Chondrocyte (in vitro differentiated cells): ENCODE measurements around the gene SUMO3. TPM values are rescaled to one million over a fixed set of nuclear protein-coding genes. Genes with fewer than 3 reads are reported as not detected.

Experiments used
- DNase-seq: peaks from one replicate; pipeline ENCODE4 v3.0.0; 2021; ENCODE audit warnings: mixed read lengths, low spot score
- H3K27ac Mint-ChIP-seq: one replicate; pipeline ENCODE4 v1.8.0; 2021; ENCODE audit warnings: mild to moderate bottlenecking, moderate library complexity, mixed read lengths; ENCODE audit not compliant: unreplicated experiment
- H3K27me3 Mint-ChIP-seq: 2 replicates; pipeline ENCODE4 v1.8.0; 2021; ENCODE audit warnings: low read depth, mixed read lengths
- H3K36me3 Mint-ChIP-seq: 2 replicates; pipeline ENCODE4 v1.8.0; 2021; ENCODE audit warnings: low read depth, mixed read lengths
- H3K4me1 Mint-ChIP-seq: 2 replicates; pipeline ENCODE4 v1.8.0; 2021; ENCODE audit warnings: low read depth, mild to moderate bottlenecking, mixed read lengths
- H3K4me3 Mint-ChIP-seq: one replicate; pipeline ENCODE4 v1.8.0; 2021; ENCODE audit warnings: mild to moderate bottlenecking, moderate library complexity, mixed read lengths; ENCODE audit not compliant: unreplicated experiment
- H3K9me3 Mint-ChIP-seq: 2 replicates; pipeline ENCODE4 v1.8.0; 2021; ENCODE audit warnings: low read depth, mixed read lengths
- CTCF ChIP-seq: fragments of 200-600 bp; sonication (generic); IDR thresholded peaks from 2 replicates; pipeline ENCODE4 v1.5.0; 2021; ENCODE audit warnings: antibody characterized with exemption, mild to moderate bottlenecking, moderate library complexity
- total RNA-seq: library from RNA; stranded (reverse); gene quantifications from 3 replicates; pipeline ENCODE4 v1.2.1, GENCODE V29; 2021

Gene SUMO3
- total RNA-seq, 1 donor from 2014 or later = 51.3 TPM

- no peaks in the 10 kb centered on the region for H3K9me3 Mint-ChIP-seq
- TF ChIP-seq CTCF = no peak
- H3K36me3 Mint-ChIP-seq = peaks cover 13% of the 10 kb centered on the region
- no peak overlapping the region for H3K27ac Mint-ChIP-seq
- H3K4me1 Mint-ChIP-seq = peaks cover 22% of the 10 kb centered on the region
- DNase-seq = no peak
- no peaks in the 10 kb centered on the region for H3K27me3 Mint-ChIP-seq
- no peak overlapping the region for H3K4me3 Mint-ChIP-seq
Measured at GRCh38 chr21:44813727-44814126, 4.1 kb downstream of the SUMO3 start.

GRCh38 chr21:44813149-44813548 is 4.7 kb downstream of the SUMO3 start:
- TF ChIP-seq CTCF = no peak
- no peak overlapping the region for H3K4me3 Mint-ChIP-seq

GRCh38 chr21:44812640-44813039 is 5.2 kb downstream of the SUMO3 start:
- no peak for DNase-seq
- no peaks in the 10 kb centered on the region for H3K27me3 Mint-ChIP-seq
- peaks cover 13% of the 10 kb centered on the region for H3K36me3 Mint-ChIP-seq
- no peaks in the 10 kb centered on the region for H3K9me3 Mint-ChIP-seq
- H3K4me3 Mint-ChIP-seq = no peak overlapping the region
- no peak for TF ChIP-seq CTCF
- H3K27ac Mint-ChIP-seq = no peak overlapping the region
- H3K4me1 Mint-ChIP-seq = peaks cover 22% of the 10 kb centered on the region

More at GRCh38 chr21:44813149-44813548, 4.7 kb downstream of the SUMO3 start:
- H3K4me1 Mint-ChIP-seq = peaks cover 22% of the 10 kb centered on the region
- peaks cover 13% of the 10 kb centered on the region for H3K36me3 Mint-ChIP-seq
- no peak for DNase-seq
- H3K9me3 Mint-ChIP-seq = no peaks in the 10 kb centered on the region
- no peaks in the 10 kb centered on the region for H3K27me3 Mint-ChIP-seq
- no peak overlapping the region for H3K27ac Mint-ChIP-seq

GRCh38 chr21:44810779-44811178 is 7.1 kb downstream of the SUMO3 start:
- TF ChIP-seq CTCF = no peak
- no peak for DNase-seq
- Mint-ChIP-seq H3K4me1 (peaks cover 12% of the 10 kb centered on the region), H3K27me3 (no peaks in the 10 kb centered on the region), H3K36me3 (peaks cover 21% of the 10 kb centered on the region), H3K9me3 (no peaks in the 10 kb centered on the region), H3K27ac (no peak overlapping the region), H3K4me3 (no peak overlapping the region)

GRCh38 chr21:44805859-44806258 is 12.0 kb downstream of the SUMO3 start:
- Mint-ChIP-seq H3K9me3 (no peaks in the 10 kb centered on the region), H3K4me1 (peaks cover 11% of the 10 kb centered on the region), H3K4me3 (no peak overlapping the region), H3K27ac (no peak overlapping the region), H3K36me3 (peaks cover 22% of the 10 kb centered on the region), H3K27me3 (no peaks in the 10 kb centered on the region)
- no peak for DNase-seq
- TF ChIP-seq CTCF = no peak
